Fibroblast of skin of right quadriceps (primary cell): ENCODE measurements around the gene IDH3A.

Experiments used
- DNase-seq: peaks from one replicate; pipeline ENCODE4 v3.0.0-alpha.2; 2013

The IDH3A gene

GRCh38 chr15:78149068-78149804 lies at the start of gene IDH3A:
Gene IDH3A (plus strand): TSS chr15:78149362. CDS start chr15:78149404, 42 bp downstream.
- DNase-seq = peak; percentile 96

DNA sequence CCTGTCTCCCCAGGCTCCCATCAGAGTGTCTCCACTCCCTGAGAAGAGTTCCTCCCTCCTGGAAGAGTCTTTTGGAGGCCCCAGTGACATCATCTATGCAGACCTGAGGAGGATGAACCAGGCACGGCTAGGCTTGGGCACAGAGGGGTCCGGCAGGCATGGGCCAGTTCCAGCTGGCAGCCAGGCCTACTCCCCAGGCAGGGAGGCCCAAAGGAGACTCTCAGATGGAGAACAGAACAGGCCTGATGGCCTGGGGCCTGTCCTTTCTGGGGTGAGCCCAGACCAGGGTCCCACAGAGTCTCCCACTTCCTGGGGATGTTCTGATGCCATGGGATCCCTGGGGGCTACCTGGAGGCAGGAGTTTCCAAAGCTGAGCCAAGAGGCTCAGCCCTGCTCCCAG lies 48.3 kb upstream of the IDH3A start:
- no peak for DNase-seq

- DNase-seq = no peak
These were observed 47.6 kb upstream of the IDH3A start for GRCh38 chr15:78101423-78102105.

DNA sequence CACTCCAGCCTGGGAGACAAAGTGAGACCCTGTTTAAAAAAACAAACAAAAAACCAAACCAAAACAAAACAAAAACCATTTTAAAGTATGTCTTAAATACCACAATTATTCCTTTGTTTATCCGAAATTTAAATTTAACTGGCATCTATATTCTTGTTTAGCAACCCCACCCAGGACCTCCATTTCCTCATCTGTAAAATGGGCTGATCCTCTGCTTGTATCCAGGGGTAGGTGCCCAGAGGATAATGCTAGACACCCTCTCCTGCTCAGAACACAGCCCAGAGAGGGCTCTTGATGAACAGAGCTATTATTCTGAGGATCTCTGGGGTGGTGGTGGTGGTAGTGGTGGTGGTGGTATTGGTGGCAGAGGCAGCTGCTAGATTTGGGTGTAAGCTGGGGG lies 47.0 kb upstream of the IDH3A start:
- no peak for DNase-seq

- DNase-seq = no peak
These were observed 46.4 kb upstream of the IDH3A start for GRCh38 chr15:78102741-78103140.

- DNase-seq = no peak
These were observed 45.6 kb upstream of the IDH3A start for GRCh38 chr15:78103406-78104118.

DNA sequence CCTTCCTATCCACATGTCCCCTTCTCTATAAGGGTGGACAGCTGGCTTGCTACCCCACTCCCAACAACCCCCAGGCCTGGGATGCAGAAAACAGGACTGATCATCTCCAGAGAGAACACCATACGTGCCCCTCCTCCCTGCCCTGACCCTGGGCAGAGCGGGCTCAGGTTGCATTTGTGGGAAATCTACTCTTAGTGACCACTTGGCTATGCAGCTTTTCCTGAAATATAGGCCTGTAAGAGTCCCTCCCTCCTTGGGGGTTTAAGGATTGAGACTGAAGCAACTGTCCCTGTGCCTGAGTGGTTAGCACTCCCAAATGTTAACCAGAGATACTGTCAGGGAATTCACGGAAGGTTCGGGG lies 45.1 kb upstream of the IDH3A start:
- no peak for DNase-seq

DNA sequence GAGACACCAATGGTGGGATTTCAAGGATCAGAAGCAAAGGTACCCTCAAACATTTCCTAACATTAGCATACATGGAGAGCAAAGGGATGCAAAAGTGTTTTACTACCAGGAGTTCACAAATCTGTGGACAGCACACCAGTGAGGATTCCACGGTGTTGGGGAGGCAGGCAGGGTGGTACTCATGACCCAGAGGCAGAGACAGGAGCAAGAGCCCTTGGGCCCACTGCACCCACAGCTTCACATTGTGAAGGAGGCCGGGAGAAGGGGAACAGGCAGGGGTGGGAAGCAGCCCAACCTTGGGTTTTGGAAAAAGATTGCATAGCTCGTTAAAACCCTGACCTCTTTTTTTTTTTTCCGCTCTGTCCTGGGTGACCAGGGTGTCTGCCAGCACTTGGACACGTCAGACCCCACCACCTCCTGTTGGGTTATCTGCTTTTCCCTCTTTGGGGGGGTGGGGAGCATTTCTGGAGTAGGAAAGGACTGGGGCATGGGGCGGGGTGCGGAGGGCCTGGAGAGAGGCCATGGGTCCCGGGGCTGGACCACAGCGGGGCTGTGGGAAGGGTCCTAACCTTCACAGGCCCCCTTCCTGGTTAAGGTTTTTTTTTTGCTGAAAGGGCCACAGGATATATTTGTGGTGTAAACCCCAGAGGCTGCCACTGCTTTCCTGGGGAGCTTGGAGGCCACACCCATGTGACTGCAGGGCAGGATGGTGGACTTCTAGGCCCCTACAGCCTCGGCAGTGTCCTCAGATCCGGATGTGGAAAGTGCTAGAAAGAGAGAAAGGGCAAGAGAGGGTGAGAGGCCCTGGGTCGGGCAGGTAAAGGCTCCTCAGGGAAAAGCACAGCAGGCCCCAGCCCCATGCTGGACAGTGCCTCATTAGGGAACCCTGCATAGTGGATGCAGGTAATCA lies 44.3 kb upstream of the IDH3A start:
- DNase-seq = no peak

DNA sequence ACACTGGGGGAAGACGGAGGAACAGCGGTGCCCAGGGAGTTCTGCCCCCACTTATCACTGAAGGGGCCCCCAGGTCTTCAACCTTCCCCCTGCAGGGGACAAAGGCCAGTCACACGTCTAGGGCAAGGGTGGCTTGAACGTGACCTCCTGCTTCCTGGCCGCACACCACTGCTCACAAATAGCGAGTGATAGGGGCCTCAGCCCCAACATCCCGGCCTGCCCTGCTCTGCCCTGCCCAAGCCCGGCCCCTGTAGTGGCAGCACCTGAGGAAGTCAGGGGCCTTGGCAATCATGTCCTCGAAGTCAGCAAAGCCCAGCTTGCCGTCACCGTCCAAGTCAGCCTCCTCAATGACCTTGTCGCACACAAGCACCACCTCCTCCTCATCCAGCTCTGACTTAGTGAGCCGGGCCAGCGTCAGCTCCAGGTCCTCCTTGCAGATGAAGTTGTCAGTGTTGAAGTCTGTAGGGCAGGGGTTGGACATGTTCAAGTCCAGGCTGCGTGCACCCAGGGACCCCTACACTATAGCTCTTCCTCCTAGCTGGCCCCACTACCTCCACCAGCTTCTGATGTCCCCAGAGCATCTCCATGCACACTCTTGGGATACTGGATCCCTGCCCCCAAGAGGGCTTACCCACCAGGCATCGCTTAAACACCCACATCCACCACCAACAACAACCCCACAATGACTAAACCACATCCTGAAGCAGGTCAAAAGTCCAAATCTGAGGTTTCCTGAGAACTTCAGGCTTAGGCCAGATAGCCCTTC lies 43.5 kb upstream of the IDH3A start:
- DNase-seq = no peak

- DNase-seq = no peak
These were observed 41.7 kb upstream of the IDH3A start for GRCh38 chr15:78107471-78107870.

DNA sequence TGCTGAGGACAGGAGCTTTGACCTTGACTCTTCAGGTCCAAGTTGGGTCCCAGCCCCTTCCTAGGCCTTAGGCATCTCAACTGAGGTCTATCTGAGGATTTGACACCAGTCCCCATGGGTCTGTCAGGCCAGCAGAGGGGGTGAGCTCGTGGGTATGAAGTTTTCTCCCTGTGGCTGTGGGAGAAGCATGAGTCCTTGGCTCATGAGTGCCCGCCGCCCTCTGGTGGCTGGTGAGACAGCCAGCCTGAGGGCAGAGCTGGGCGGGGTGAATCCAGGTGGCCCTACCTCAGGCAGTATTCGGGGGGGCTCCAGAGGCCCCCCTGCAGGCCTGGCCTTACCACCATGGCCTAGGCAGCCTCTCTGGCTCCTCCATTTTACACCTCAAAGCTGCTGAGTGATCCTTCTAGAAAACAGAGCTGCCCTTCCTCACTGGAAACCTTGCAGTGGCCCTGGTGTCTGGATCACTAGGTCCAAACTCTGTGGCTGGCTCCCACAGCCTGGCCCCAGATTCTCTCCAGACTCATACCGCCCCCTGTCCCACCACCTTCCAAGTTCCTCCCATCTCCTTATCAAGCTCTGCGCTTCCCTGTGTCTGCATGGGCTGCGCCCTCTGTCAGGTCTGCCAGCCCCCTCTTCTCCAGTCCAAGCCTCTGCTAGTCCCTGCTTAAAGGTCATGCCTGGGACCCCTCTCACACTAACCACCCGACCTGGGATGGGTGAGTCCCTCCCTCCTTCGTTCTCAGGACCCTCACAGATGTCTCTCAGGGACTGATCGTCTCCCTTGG lies 40.7 kb upstream of the IDH3A start:
- DNase-seq = peak; percentile 81

DNA sequence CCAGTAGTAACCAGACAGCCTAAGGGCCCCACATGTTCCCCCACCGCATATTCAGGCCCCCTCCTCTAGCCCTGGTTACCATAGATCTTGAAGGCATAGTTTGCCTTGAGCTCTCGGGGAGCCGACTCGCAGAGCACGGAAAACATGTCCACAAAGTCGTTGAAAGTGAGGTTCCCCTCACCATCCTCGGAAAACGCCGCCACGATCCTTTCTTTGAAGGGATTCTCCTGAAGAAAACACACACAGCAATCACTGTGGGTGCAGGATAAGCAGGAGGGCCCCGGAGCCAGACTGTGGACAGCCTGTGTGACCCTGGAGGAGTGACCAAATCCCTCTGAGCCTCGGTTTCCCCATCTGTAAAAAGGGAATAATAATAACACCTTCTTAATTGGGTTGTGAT lies 40.0 kb upstream of the IDH3A start:
- no peak for DNase-seq

DNA sequence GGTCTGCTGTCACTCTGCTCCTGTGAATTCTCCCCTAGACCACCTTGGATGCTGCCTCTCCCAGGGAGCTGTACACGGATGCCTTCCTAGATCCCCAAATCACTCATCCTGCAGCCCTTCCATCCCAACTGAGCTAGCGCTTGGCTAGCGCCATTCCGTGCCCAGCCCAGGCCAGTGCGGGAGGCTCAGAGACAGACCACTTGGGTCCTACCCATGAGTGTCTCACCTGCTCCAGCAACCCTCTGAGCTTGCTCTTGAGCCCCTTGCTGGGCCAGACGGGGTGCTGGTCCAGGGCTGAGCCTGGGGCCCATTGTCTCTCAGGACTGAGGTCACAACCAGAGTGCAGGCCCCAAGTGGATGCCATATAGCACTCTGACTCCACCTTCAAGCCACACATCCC lies 39.1 kb upstream of the IDH3A start:
- no peak for DNase-seq

- no peak for DNase-seq
These were observed 38.2 kb upstream of the IDH3A start for GRCh38 chr15:78110916-78111475.

- DNase-seq = no peak
These were observed 37.4 kb upstream of the IDH3A start for GRCh38 chr15:78111788-78112187.

- no peak for DNase-seq
These were observed 36.6 kb upstream of the IDH3A start for GRCh38 chr15:78112551-78112950.

GRCh38 chr15:78120523-78120922 lies 28.6 kb upstream of the IDH3A start:
- no peak for DNase-seq

DNA sequence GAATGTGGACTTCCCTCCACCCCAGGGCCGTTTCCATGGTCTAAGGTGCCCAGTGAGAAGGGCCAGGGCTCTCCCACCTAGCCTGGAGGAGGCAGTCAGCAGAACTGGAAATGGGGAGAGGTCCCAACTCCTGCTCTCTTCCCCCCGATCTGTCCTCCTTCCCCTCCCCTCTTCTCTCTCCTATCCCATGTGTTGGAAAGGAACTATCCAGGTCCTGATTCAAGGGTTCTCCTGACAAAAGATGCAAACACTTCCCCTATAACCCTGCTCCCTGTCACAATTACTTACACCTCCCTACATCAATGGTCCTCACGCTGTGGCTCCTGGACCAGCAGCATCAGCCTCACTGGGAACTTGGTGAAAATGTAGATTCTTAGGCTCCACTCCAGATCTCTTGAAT lies 23.9 kb upstream of the IDH3A start:
- no peak for DNase-seq

DNA sequence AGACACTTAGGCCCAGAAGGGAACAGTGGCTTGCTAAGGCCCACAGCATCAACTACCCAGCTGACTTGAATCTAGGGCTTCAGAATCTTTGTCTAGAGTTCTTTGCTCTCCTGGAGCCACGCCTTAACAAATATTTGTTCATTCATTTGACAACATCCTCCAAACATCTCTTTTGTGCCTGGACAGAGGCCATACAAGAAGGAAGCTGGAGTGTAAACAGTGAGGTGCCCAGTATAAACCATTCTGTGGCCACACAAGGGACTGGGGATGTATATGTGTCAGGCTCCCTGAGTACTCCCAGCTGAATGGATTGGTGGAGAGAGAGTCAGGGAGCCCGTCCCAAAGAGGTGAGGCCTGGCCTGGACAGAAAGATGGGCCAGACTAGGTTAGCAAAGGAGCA lies 21.3 kb upstream of the IDH3A start:
- no peak for DNase-seq

GRCh38 chr15:78129077-78129750 lies 19.9 kb upstream of the IDH3A start:
- no peak for DNase-seq
